Measurements from ENCODE around the gene SDC1. TPM values are rescaled to one million over a fixed set of nuclear protein-coding genes. Genes with fewer than 3 reads are reported as not detected.

SDC1 gene
- polyA plus RNA-seq, 1 experiment: 17.9 TPM

DNA sequence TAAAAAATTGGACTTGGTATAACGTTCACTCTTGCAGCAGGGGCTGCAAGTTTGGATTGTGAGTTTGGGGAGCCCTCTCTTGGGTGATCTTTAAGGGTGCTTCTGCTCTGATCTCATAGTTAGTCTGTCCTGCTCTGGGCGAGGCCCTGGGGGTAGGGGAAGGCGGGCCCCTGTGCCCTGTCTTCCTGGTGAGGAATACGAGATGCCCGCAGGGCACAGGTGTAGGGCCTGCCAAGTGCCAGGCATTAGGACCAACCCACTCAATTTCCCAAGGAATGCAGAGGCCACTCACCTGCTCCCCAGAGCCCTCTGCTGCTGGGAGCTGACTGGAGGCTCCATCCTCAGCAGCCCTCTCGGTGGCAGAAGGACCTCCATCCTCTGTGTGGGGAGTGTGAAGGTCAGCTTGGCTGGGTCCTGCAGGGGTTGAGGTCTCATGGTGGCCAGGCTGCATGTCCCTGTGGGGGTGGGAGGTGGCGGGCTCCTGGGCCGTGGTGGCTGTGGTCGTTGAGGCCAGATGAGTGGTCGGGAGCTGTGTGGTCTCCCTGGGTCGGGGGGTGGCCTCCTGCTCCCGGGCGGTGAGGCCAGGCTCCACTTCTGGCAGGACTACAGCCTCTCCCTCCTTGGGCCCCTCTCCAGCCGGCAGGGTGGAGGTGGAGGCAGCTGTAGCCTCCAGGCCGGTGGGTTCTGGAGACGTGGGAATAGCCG lies 21.3 kb downstream of the SDC1 start:
- peaks cover 2% of the 10 kb centered on the region for H3K27me3 ChIP-seq (ENCODE audit: control insufficient read depth, insufficient read depth, low read length)
- H3K27ac ChIP-seq (ENCODE audit: low read depth, low read length): no peak overlapping the region
- DNase-seq (ENCODE audit: low read depth, low spot score): no peak
- CTCF ChIA-PET: interaction anchor here (1.1 kb wide), 1 partner anchor 13 kb away, joined by 3 read pairs; no protein-coding TSS in a partner anchor
- H3K9me3 ChIP-seq (ENCODE audit: control insufficient read depth, insufficient read depth, low read length): no peaks in the 10 kb centered on the region; the same call in 1 of the 2 replicates
- H3K4me3 ChIP-seq (ENCODE audit: low read depth, low read length): no peak overlapping the region
- TF ChIP-seq, protein P1, sequence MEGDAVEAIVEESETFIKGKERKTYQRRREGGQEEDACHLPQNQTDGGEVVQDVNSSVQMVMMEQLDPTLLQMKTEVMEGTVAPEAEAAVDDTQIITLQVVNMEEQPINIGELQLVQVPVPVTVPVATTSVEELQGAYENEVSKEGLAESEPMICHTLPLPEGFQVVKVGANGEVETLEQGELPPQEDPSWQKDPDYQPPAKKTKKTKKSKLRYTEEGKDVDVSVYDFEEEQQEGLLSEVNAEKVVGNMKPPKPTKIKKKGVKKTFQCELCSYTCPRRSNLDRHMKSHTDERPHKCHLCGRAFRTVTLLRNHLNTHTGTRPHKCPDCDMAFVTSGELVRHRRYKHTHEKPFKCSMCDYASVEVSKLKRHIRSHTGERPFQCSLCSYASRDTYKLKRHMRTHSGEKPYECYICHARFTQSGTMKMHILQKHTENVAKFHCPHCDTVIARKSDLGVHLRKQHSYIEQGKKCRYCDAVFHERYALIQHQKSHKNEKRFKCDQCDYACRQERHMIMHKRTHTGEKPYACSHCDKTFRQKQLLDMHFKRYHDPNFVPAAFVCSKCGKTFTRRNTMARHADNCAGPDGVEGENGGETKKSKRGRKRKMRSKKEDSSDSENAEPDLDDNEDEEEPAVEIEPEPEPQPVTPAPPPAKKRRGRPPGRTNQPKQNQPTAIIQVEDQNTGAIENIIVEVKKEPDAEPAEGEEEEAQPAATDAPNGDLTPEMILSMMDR (IDR thresholded peaks at IDR 0.05; ENCODE audit: low read depth, low read length): no peak
- POLR2A ChIA-PET: no interaction called here

DNA sequence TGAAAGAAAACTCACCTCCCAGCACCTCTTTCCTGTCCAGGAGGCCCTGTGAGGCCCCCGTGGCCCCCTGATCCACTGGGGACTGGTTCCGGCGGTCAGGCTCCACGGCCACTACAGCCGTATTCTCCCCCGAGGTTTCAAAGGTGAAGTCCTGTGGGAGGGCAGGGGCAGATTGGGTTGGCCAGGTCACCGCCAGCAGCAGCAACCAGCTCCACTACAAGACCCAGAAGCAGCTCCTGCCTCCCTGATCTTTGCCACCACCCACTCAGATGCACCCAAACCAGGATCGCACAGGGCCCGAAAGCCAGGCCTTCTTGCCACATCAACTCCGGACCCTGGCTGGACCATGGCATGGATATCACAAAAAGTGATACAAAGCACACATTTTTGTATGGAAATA lies 21.9 kb downstream of the SDC1 start:
- CTCF ChIA-PET: interaction anchor here (1.1 kb wide), 1 partner anchor 12 kb away, joined by 3 read pairs; no protein-coding TSS in a partner anchor
- no peak for DNase-seq (ENCODE audit: low read depth, low spot score)
- H3K27me3 ChIP-seq (ENCODE audit: control insufficient read depth, insufficient read depth, low read length): peaks cover 2% of the 10 kb centered on the region
- H3K4me3 ChIP-seq (ENCODE audit: low read depth, low read length): no peak overlapping the region
- H3K27ac ChIP-seq (ENCODE audit: low read depth, low read length): no peak overlapping the region
- TF ChIP-seq, protein P1 (IDR thresholded peaks at IDR 0.05; ENCODE audit: low read depth, low read length): no peak
- POLR2A ChIA-PET: no interaction called here
- H3K9me3 ChIP-seq (ENCODE audit: control insufficient read depth, insufficient read depth, low read length): no peaks in the 10 kb centered on the region; the same call in 1 of the 2 replicates

- ChIA-PET POLR2A (no interaction called here), CTCF (no interaction called here)
- DNase-seq (ENCODE audit: low read depth, low spot score): no peak
- Histone ChIP-seq H3K9me3 (ENCODE audit: control insufficient read depth, insufficient read depth, low read length) (no peaks in the 10 kb centered on the region; the same call in 1 of the 2 replicates), H3K27ac (ENCODE audit: low read depth, low read length) (no peak overlapping the region), H3K27me3 (ENCODE audit: control insufficient read depth, insufficient read depth, low read length) (peaks cover 2% of the 10 kb centered on the region), H3K4me3 (ENCODE audit: low read depth, low read length) (no peak overlapping the region)
- TF ChIP-seq, protein P1 (IDR thresholded peaks at IDR 0.05; ENCODE audit: low read depth, low read length): no peak
These were observed 23.3 kb downstream of the SDC1 start for GRCh38 chr2:20201671-20202070.

DNA sequence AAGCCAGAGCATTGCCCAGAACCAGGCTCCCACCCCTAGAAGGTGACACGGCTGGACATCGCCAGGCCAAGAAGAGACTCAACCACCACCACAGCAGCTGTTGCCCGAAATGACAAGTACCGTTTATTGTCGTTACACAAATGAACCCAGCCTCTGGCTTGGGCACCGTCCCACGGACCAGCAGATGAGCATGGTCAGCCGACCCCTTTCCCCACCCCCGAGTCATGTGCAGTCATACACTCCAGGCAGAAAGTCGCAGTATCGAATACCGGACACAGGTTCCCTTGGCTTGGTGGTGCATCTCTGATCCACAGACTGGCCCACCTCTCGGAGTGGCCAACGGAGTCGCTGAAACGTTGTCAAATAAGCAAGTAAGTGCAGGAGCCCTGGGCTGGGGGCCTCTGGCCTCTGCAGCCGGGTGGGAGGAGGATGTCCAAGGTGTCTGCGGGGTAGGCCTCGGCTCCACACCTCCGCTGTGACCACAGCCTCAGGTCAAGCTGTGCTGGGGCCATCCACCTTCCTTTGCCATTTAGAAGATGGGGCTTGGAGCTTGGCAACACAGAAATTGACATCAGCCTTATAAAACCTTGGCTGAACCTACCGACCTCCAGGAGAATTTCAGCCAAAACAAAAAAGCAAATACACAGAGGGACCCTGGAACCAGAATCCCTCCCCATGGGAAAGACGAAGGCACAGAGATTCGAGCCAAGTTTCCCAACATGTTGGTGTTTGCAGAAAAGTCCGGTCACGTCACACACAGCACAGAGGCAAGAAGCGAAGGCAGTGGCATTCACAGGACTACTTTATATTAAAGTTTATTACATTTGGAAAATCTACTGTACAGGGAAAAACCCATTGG lies 24.0 kb downstream of the SDC1 start:
- TF ChIP-seq, protein P1 (IDR thresholded peaks at IDR 0.05; ENCODE audit: low read depth, low read length): no peak
- ChIA-PET POLR2A (no interaction called here), CTCF (no interaction called here)
- no peaks in the 10 kb centered on the region; the same call in 1 of the 2 replicates for H3K9me3 ChIP-seq (ENCODE audit: control insufficient read depth, insufficient read depth, low read length)
- H3K27ac ChIP-seq (ENCODE audit: low read depth, low read length): no peak overlapping the region
- no peak overlapping the region for H3K4me3 ChIP-seq (ENCODE audit: low read depth, low read length)
- DNase-seq (ENCODE audit: low read depth, low spot score): no peak
- peaks cover 2% of the 10 kb centered on the region for H3K27me3 ChIP-seq (ENCODE audit: control insufficient read depth, insufficient read depth, low read length)
